ENCODE data around the gene PITX1.

- TF ChIP-seq YY1 (IDR thresholded peaks at IDR 0.05; ENCODE audit: insufficient read depth, insufficient read length) (no peak), SUZ12 (IDR thresholded peaks at IDR 0.05; ENCODE audit: extremely low read depth, insufficient read depth, insufficient read length) (no peak), ZNF274 (IDR thresholded peaks at IDR 0.05; ENCODE audit: low read depth, low read length) (no peak)
These were observed 24.3 kb upstream of the PITX1 start for GRCh38 chr5:135058331-135058732.
